A549 (cell line): ENCODE results near the gene TTC13.

Experiments
- CTCF ChIP-seq: fragments of >200 bp; sonication (Bioruptor Twin); formaldehyde crosslinking; IDR thresholded peaks from 3 replicates; pipeline ENCODE4 v1.5.1; 2016
- EP300 ChIP-seq, 2 experiments: fragments of >200 bp; sonication (Bioruptor Twin); formaldehyde crosslinking; IDR thresholded peaks; 2 replicates in 1 of 2; 3 replicates in 1 of 2; pipeline ENCODE4 v1.6.1; 2016 to 2017
- GATA3 ChIP-seq: IDR thresholded peaks from 2 replicates; pipeline ENCODE4 v1.6.1; 2012; ENCODE audit warnings: borderline replicate concordance
- MAX ChIP-seq: IDR thresholded peaks from 2 replicates; pipeline ENCODE4 v1.6.1; 2012
- POLR2A ChIP-seq: IDR thresholded peaks from 2 replicates; pipeline ENCODE4 v1.6.1; 2012; ENCODE audit warnings: mild to moderate bottlenecking, low read length
- RAD21 ChIP-seq, 2 experiments: fragments of >200 bp in 1 of 2; sonication (Bioruptor Twin) in 1 of 2; formaldehyde crosslinking in 1 of 2; IDR thresholded peaks in 1 of 2; conservative IDR thresholded peaks in 1 of 2; 2 replicates in 1 of 2; 3 replicates in 1 of 2; pipeline ENCODE4 v1.6.1; 2012 to 2018; ENCODE audit warnings: inconsistent platforms in 1 of 2
- USF2 ChIP-seq: fragments of 450-650 bp; IDR thresholded peaks from 2 replicates; pipeline ENCODE4 v1.6.1; 2014; ENCODE audit warnings: antibody characterized with exemption

- TF ChIP-seq POLR2A (no peak), MAX (no peak), CTCF (no peak), RAD21 (conservative IDR thresholded peaks at IDR 0.05 in 1 of 2, IDR thresholded peaks at IDR 0.05 in 1 of 2) (no peak), GATA3 (no peak), EP300 (IDR thresholded peaks at IDR 0.05) (no peak), USF2 (no peak)
These were observed 52.5 kb downstream of the TTC13 start for GRCh38 chr1:230926182-230926581.
